Upper lobe of right lung (tissue), 1 donor: ENCODE data around the gene MLXIP. TPM values are rescaled to one million over a fixed set of nuclear protein-coding genes. Genes with fewer than 3 reads are reported as not detected.

ENCODE experiments used
- ATAC-seq: fragments of 200-7000 bp; cut with Tn5 transposase; one replicate; pipeline ENCODE4 v1.9.1; 2020; ENCODE audit warnings: mild to moderate bottlenecking, moderate library complexity
- DNase-seq: peaks from one replicate; pipeline ENCODE4 v3.0.0-alpha.2; 2020
- H3K27ac ChIP-seq: fragments of 200-600 bp; one replicate; pipeline ENCODE4 v1.8.0; 2022
- H3K27me3 ChIP-seq: fragments of 200-600 bp; one replicate; pipeline ENCODE4 v1.8.0; 2022; ENCODE audit warnings: mild to moderate bottlenecking
- H3K36me3 ChIP-seq: fragments of 200-600 bp; one replicate; pipeline ENCODE4 v1.8.0; 2022
- H3K4me1 ChIP-seq: fragments of 200-600 bp; one replicate; pipeline ENCODE4 v1.8.0; 2022
- H3K4me3 ChIP-seq: fragments of 200-600 bp; one replicate; pipeline ENCODE4 v1.8.0; 2022; ENCODE audit warnings: mild to moderate bottlenecking
- H3K9me3 ChIP-seq: fragments of 200-600 bp; one replicate; pipeline ENCODE4 v1.8.0; 2022
- intact Hi-C: fragments of 100-400 bp; cut with DNase I; formaldehyde crosslinking; loops from one replicate; pipeline ENCODE4 v1.11.0; 2022
- total RNA-seq: library from RNA; stranded (reverse); fragmentation: NEBNext Ultra II Directional; extraction: Animal tissue kit (Norgen Biotek cat#: 25700); gene quantifications from one replicate; pipeline ENCODE4 v1.2.1, GENCODE V29; 2021
- TF ChIP-seq, protein P1 (sequence below): fragments of 200-600 bp; IDR thresholded peaks from one replicate; pipeline ENCODE4 v1.8.0; 2022; ENCODE audit warnings: antibody characterized with exemption
- donor health status: DM: no; HTN: yes; CAD: no; lungs with severe emphysema.

MLXIP gene
- total RNA-seq, 1 donor from 2014 or later: 57.4 TPM

DNA sequence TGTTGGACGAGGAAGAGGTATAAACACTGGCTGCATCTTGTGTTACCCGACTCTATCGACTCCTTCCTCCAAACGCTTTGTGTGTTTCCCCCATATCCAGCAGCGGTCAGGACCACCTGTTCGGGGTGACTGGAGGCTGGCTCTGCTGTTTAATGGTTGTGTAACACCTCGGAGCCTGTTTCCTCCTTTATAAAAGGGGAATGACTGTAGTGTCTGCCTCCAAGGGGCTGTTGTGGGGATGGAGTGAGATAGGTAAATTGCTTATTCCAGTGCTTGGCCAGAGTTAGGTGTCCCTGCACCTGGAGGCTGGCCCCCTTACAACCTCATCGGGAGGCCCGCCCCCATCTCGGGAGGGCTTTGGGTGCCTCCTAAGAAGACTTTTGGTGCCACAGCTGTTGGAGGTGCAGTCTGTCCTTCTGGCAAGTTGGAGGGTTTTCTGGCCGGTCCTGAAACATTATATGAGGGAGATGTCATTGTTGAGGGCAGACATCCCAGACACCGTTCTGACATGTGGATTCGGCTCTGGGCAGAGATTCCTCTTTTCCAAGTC, 1.1 kb downstream of the MLXIP start:
- TF ChIP-seq, protein P1, sequence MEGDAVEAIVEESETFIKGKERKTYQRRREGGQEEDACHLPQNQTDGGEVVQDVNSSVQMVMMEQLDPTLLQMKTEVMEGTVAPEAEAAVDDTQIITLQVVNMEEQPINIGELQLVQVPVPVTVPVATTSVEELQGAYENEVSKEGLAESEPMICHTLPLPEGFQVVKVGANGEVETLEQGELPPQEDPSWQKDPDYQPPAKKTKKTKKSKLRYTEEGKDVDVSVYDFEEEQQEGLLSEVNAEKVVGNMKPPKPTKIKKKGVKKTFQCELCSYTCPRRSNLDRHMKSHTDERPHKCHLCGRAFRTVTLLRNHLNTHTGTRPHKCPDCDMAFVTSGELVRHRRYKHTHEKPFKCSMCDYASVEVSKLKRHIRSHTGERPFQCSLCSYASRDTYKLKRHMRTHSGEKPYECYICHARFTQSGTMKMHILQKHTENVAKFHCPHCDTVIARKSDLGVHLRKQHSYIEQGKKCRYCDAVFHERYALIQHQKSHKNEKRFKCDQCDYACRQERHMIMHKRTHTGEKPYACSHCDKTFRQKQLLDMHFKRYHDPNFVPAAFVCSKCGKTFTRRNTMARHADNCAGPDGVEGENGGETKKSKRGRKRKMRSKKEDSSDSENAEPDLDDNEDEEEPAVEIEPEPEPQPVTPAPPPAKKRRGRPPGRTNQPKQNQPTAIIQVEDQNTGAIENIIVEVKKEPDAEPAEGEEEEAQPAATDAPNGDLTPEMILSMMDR: no peak
- no peaks in the 10 kb centered on the region for H3K27me3 ChIP-seq
- H3K4me3 ChIP-seq: peak overlapping the region; percentile 81
- peaks cover 6% of the 10 kb centered on the region for H3K36me3 ChIP-seq
- intact Hi-C loops: no loop called here
- peak overlapping the region; percentile 87 for H3K27ac ChIP-seq
- ATAC-seq (no peak), DNase-seq (peak; percentile 66)
- H3K9me3 ChIP-seq: no peaks in the 10 kb centered on the region
- H3K4me1 ChIP-seq: peaks cover 34% of the 10 kb centered on the region

DNA sequence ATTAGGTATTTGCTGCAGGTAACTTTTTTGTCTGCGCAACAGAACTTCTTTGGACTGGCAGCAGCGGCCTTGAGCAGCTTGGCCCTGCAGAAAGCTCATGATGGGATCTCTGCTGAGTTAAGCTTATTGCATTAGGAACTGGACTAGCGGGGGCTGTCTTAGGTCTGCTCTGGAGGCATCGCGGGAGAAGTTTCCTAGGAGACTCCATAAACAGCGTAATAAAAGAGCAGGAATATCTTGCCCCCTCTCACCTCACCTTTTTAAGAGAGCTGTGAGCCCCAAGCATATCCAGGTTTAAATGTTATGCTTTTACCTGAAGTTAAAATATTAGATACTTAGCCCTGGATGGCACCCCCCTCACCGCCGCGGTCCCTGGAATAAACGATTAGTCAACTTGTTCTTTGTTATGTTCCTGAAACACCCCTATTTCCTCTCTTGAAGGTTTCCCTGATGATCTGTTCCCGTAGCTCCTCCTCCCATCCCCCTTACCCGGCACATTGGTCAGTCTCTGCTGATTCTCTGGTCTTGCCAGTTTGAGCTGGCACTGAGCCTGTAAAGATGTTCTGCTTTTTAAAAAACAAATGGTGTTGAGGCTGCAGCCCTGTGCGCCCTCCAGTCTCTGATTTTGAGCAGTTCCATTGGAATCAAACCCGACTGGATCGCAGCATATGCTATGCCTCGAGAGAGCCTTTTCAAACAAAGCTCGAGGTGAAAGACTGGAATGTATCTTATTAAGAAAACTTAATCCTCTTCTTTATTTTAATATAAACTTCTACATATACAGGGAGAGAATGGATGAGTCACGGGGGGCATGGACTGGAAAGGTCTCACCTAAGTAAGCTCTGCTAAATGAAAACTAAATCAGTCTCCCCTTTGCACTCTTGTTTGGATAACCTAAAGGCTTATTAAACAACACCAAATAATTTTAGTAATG, 1.9 kb downstream of the MLXIP start:
- Histone ChIP-seq H3K9me3 (no peaks in the 10 kb centered on the region), H3K4me1 (peaks cover 34% of the 10 kb centered on the region), H3K27me3 (no peaks in the 10 kb centered on the region), H3K36me3 (peaks cover 14% of the 10 kb centered on the region), H3K27ac (peak overlapping the region; percentile 87), H3K4me3 (peak overlapping the region; percentile 81)
- intact Hi-C loops: no loop called here
- DNase-seq (peak; percentile 61), ATAC-seq (peak; percentile 59)
- TF ChIP-seq, protein P1: no peak

DNA sequence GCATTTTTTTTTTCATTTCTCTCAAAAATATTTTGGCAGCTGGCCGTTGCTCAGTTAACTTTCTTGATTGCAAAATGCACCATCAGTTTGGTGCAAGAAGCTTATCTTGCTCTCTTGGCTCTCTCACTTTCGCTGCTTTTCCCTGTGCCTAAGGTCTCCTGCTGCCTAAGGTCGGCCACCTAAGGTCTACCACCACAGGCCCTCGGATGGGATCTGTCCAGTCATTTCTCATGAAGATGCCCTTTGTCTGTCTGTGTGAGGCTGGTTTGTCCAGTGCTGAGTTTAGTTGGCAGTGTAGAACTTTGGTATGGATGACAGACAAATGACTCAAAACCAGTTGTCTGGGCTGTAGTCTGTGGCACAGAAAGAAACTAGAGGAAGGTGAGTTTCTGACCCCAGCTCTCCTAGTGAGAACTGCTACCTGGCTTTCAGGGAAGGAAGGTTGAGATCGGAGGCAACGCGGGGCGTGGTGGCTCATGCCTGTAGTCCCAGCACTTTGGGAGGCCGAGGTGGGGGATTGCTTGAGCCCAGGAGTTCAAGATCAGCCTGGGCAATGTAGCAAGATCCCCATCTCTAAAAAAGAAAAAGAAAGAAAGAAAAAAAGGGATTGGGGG, 2.6 kb downstream of the MLXIP start:
- H3K9me3 ChIP-seq: no peaks in the 10 kb centered on the region
- intact Hi-C loops: no loop called here
- peaks cover 19% of the 10 kb centered on the region for H3K36me3 ChIP-seq
- H3K27ac ChIP-seq: peak overlapping the region; percentile 87
- H3K4me1 ChIP-seq: peaks cover 39% of the 10 kb centered on the region
- DNase-seq (no peak), ATAC-seq (no peak)
- no peaks in the 10 kb centered on the region for H3K27me3 ChIP-seq
- H3K4me3 ChIP-seq: peak overlapping the region; percentile 81
- TF ChIP-seq, protein P1: no peak

DNA sequence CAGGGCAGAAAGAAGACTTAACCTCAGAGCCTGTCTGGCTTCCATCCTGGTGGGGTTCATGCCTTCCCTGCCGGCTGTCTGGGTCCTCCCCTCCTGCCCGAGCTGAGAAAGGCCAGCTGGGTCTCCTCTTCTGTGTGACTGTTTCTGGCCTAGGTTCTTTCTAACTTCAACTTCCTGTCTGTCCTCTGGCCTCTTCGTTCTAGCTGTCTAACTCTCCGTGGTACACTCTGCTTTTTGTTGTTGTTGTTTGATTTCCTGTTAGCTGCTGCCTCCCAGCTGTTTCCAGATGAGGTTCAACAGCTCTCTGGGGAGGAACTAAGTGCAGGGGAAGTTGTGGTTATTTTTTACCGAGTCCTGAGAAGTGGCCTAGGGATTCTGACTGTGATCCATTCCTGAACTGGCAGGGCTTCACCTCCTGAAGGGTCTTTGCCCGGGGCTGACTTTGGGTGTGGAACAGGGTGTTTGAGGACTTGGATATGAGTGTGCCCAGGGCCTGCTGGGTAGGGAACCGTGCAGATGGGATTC, 3.2 kb downstream of the MLXIP start:
- peak overlapping the region; percentile 87 for H3K27ac ChIP-seq
- peaks cover 43% of the 10 kb centered on the region for H3K4me1 ChIP-seq
- TF ChIP-seq, protein P1: no peak
- DNase-seq (peak; percentile 67), ATAC-seq (peak; percentile 42)
- H3K9me3 ChIP-seq: no peaks in the 10 kb centered on the region
- H3K36me3 ChIP-seq: peaks cover 19% of the 10 kb centered on the region
- intact Hi-C loops: no loop called here
- no peaks in the 10 kb centered on the region for H3K27me3 ChIP-seq
- peak overlapping the region; percentile 81 for H3K4me3 ChIP-seq

DNA sequence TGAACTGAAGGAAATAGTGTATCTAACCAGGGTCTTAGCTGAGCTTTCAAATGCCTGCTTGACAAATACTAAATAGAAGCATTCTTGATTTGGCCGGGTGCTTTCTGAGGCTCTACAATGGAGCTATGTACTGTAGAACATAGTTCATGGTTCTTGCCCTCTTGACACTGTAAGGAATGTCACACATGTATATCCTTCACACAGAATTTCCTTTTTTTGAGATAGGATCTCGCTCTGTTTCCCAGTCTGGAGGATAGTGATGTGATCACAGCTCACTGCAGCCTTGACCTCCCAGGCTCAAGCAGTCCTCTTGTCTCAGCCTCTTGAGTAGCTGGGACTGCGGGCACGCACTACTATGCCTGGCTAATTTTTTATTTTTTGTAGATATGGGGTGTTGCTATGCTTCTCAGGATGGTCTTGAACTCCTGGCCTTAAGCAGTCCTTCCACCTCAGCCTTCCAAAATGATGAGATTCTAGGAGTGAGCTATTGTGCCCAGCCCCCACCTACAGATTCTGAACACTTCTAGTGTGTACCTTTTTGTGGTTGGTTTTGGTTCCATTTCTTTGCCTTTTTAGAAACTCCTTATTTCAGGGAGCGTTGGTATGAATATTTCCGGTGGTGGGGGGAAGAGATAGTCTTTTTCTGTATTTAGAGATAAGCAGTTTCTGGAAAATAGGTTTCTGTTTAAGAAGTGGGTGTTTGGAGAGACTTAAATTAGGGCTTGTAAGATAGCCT, 4.2 kb downstream of the MLXIP start:
- H3K36me3 ChIP-seq: peaks cover 19% of the 10 kb centered on the region
- intact Hi-C loops: no loop called here
- H3K27ac ChIP-seq: peak overlapping the region; percentile 87
- H3K27me3 ChIP-seq: no peaks in the 10 kb centered on the region
- H3K9me3 ChIP-seq: no peaks in the 10 kb centered on the region
- peak overlapping the region; percentile 81 for H3K4me3 ChIP-seq
- H3K4me1 ChIP-seq: peaks cover 46% of the 10 kb centered on the region
- DNase-seq (peak; percentile 22), ATAC-seq (no peak)
- TF ChIP-seq, protein P1: no peak
